Activated CD4-positive, alpha-beta T cell treated with anti-CD3 and anti-CD28 coated beads for 1 hour (primary cell): ENCODE results near the gene HMX2.
"Not testable (repeated sequence)": the region's sequence is repeated elsewhere in the genome, so short reads cannot be mapped to it uniquely, and the experiment has no call there.

ENCODE experiments used
- DNase-seq: peaks from one replicate; pipeline ENCODE4 v3.0.0-alpha.2; 2020

Gene HMX2

GRCh38 chr10:123153486-123154091, 5.7 kb downstream of the HMX2 start:
- no peak for DNase-seq

- peak; percentile 91 for DNase-seq
Observed at GRCh38 chr10:123154092-123154710, 6.3 kb downstream of the HMX2 start, which contains the start of gene BUB3. Gene BUB3 (plus strand): TSS chr10:123154402. CDS start chr10:123154918, 516 bp downstream.

- DNase-seq = no peak
Observed at GRCh38 chr10:123154711-123155505, 7.0 kb downstream of the HMX2 start.

GRCh38 chr10:123156078-123156477, 8.1 kb downstream of the HMX2 start:
- DNase-seq = no peak

DNA sequence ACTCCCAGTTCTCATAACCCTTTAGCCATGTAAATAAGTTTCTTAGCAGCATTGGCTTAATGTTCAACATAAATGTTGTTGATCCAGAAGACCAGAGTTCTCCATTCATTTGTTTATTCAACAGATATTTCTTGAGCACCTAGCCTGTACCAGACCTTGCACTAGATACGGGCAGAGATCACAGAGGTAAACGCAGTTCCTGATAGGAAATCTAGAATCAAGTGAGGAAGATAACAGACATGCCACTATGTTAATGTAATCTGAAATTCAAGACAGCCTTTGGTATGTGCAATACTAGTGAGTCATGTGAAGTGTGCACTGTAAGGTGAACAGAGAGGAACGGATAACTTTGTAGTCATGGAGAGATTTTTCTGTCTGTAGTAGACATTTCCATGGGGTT, 9.3 kb downstream of the HMX2 start:
- DNase-seq = no peak

GRCh38 chr10:123158682-123159081, 10.7 kb downstream of the HMX2 start:
- DNase-seq = no peak

- no peak for DNase-seq
Observed at GRCh38 chr10:123160311-123160980, 12.5 kb downstream of the HMX2 start.

GRCh38 chr10:123164319-123164718, 16.4 kb downstream of the HMX2 start:
- no peak for DNase-seq

- no peak for DNase-seq
Observed at GRCh38 chr10:123165445-123166072, 17.6 kb downstream of the HMX2 start.

DNA sequence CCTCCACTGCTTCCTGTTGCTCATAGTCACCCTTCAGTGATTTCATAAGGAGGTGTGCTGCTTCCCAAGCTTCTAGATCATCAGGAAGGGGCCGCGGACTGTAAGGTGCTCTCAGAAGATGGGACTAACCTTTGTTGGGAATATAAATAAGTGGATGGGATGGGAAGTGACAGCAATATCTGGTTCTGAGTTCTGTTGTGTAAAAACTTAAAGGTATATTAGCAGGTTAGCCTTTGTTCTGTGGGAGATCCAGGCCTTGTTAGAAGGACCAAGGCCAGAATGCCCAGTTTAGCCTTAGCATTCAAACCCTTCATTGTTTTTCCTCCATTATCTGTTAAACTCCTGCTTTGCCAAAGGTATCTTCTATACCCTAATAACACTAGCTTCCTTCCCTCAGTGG, 18.7 kb downstream of the HMX2 start:
- DNase-seq = no peak

DNA sequence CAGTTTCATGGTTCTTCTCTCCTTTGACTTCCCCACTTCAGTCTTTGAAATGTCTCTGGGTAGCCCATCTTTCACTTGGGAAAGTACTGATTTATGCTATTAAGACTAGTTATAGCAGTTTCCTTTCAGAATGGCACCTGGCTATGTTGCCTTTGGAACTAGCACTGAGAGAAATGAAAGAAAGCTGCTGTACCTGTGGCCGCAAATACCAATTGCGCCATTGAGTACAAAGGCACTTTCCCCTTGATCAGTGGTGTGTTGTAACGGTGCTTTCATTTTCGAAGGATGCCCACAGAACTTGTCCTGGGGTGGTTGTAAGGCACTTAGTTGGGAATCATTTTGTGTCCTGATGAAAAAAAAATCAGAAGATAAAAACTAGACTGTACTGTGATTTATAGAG, 23.0 kb downstream of the HMX2 start:
- DNase-seq = no peak

DNA sequence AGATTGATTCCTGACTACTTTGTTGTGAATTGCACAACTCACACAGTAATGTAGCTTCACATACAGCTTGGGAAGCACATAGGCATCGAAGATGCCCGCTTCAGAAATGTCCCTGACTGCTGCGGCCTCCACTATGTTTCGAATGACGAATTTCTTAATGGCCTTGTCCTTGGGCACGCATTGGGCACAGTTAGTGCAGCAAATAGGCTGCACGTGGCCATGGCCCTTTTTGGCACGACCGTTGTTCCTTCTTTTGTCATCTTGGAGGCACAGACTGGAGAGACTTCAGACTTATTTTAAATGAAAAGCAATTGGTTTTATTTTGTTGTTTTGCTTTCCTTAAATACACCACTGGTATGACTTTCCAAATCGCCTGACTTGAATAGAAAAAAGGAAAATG, 23.7 kb downstream of the HMX2 start:
- DNase-seq = not testable (repeated sequence)

DNA sequence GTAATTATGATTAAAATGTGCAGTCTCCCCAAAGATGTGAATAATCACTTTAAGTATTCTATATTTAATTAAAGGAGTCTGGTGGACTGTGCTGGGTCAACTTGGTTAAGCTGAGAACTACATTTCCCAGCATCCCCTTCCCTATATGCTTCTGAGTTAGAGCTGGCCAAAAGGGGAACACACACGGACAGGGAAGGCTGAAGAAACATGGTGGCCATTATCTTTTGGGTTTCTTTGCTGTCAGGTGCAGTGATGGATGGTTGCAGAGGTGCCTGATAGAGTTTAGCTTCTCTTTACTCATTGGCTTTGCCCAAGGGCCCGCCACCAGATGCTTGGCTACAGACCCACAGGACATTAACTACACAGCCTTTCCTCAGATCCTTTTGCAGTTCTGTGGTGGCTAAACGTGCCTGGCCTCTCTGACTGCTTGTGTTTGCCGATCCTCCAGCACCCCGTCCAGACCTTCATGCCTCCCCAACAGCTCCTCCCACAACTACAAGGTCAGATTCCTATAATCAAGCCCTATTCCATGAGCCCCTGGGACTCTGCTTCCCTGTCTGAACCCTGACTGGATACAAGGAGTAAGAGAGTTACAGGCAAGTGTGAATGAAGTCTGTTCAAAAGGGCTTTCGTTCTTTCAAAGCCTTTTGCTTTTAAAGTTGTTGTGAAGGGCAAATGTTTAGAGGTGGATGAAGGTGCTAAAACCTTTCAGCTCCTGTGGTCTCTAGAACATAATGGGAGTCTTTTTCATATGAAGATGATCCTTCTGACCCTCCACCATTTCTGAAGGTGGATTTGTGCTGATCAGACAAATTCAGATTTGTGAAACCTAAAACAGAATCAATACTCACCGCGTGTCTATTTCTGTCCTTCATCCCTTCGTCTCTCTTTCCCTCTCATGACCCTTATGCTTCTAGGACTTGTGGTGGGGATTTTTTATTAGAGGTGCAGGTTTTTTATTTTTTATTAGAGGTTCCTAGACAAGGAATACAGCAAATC, 27.8 kb downstream of the HMX2 start:
- no peak for DNase-seq

- not testable (repeated sequence) for DNase-seq
Observed at GRCh38 chr10:123178390-123178789, 30.5 kb downstream of the HMX2 start.

DNA sequence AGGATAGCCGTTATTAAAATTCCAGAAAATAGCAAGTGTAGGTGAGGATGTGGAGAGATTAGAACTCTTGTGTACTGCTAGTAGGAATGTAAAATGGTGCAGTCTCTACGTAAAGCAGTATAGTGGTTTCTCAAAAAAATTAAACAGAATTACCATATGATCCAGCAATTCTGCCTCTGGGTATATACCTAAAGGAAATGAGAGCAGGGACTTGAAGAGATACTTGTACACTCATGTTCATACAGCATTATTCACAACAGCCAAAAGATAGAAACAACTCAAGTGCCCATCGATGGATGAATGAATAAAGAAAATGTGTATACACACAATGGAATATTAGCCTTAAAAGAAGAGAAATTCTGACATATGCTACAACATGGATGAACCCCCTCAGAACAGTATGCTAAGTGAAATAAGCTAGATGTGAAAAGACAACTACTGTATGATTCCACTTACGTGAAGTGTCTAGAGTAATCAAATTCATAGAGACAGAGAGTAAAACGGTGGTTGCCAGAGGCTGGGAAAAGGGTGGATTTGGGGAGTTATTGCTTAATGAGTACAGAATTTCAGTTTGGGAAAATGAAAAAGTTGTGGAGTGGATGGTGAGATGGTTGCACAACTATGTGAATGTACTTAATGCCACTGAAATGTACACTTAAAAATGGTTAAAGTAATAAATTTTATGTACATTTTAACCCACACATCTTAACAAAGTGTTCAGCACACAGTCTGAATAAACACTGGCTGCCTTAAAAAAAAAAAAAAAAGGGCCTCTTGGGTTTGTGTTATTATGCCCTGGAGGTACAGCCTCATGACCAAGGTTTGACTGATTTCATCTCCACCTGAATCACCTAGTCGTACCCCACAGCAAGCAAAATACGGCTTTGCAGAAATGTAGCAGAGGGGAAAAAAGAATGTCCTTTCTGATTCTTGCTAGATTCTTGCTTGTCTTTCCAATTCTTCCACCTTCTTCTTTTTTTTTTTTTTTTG, 32.5 kb downstream of the HMX2 start:
- DNase-seq = no peak

DNA sequence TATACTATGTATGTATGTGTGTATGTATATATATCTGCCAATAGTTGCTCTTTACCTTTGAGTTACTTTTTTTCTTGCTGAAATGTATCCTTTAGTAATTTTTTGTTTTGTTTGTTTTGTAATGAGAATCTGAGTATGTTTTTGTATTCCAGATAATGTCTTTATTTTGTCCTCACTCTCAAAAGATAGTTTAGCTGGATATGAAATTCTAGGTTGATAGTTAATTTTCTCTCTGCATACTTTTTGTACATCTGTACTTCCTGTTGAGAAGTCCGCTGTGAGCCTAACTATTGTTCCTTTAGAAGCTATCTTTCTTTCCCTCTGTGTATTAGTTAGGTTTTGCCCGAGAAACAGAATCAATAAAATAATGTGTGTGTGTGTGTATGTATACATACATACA, 35.8 kb downstream of the HMX2 start:
- no peak for DNase-seq

DNA sequence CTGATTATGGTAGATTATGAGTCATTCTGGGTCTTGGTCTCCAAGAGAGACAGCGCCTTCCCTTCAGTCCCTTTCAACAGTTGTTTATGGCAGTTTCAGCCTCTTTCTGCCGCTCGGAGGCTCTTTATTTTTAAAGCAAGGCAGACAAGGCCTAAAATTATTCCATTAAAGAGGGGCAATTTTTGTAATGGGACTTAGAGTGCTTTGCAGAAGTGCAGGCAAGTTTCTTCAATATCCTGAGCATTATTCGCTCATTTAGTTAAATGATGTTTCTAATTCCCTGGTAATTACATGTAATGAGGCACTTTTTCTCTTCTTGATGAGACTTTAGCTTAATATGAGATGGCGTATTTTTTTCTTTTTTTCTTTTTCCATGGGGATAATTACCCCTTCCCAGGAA, 39.8 kb downstream of the HMX2 start:
- DNase-seq = no peak

- no peak for DNase-seq
Observed at GRCh38 chr10:123191886-123192285, 44.0 kb downstream of the HMX2 start.

GRCh38 chr10:123194056-123194455, 46.1 kb downstream of the HMX2 start:
- no peak for DNase-seq
